NOMO-1 (cell line): Measurements from ENCODE around the gene XRCC1.
"Not testable (repeated sequence)": the region's sequence is repeated elsewhere in the genome, so short reads cannot be mapped to it uniquely, and the experiment has no call there.

ENCODE experiments used
- DNase-seq, 2 experiments: peaks; one replicate each; lab custom pipeline; 2025; ENCODE audit not compliant: unreplicated experiment in 2 of 2; lab: John Stamatoyannopoulos, UW

XRCC1 gene

DNA sequence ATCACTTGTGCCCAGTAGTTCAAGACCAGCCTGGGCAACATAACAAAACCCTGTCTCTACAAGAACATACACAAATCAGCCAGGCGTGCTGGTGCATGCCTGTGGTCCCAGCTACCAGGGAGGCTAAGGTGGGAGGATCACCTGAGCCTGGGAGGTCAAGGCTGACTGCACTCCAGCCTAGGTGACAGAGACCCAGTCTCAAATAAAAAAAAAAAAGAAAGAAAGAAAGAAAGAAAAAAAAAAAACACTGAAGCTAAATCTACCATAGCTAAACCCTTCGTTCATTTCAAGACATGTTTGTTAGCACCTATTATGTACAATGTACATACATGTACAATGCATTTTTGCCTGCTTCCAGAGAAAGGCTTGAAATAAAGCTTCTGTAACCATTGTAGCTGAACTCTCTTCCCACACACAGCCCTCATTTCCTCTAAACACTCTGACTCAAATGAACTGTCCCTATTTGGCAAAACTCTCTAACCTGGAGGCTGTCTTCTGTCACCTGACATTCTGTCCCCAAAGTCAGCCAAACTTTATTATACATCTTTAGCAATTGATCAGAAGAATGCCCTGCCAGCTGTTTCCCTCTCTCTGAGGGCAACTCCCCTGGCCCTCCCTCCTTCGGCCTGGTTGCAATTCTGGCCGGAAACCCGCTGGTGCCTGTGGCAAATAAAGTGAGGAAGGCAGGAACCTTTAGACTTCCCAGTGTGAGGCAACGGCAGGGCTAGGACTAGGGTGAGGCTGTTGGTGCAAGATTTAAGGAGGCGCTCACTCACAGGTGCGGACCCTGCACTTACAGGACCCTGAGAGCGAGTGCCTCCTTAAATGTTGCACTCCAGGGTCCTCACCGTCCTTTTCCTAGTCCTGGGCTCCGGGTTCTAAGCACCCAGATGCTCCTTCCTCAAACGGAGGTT lies 50.1 kb downstream of the XRCC1 start:
- DNase-seq, result peak; percentile 75 to 86

GRCh38 chr19:43523696-43524095 lies 51.6 kb downstream of the XRCC1 start:
- not testable (repeated sequence) for DNase-seq

DNA sequence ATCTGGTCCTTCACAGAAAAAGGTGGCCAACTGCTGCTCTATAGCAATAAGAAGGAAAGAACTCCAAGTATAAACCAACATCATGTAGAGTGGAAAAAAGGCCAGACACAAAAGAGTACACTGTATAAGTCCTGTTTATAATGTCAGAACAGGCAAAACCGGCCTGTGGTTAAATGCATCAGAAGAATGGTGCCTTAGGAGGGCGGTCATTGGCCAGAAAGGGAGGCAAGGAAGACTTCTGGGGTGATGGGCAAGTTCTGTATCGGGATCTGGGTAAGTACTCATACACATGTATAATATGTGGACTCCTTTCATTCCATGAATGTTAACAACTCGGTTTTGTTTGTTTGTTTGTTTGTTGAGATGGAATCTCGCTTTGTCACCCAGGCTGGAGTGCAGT lies 52.4 kb downstream of the XRCC1 start:
- no peak for DNase-seq

GRCh38 chr19:43519436-43520088 lies 55.8 kb downstream of the XRCC1 start:
- DNase-seq, result peak; percentile 51 to 61

- no peak for DNase-seq
Observed at GRCh38 chr19:43518051-43518450, 57.3 kb downstream of the XRCC1 start.

GRCh38 chr19:43512399-43512798 lies 62.9 kb downstream of the XRCC1 start:
- not testable (repeated sequence) for DNase-seq

GRCh38 chr19:43511324-43511723 lies 64.0 kb downstream of the XRCC1 start:
- DNase-seq, result no peak

GRCh38 chr19:43510713-43511112 lies 64.6 kb downstream of the XRCC1 start:
- DNase-seq, result no peak

DNA sequence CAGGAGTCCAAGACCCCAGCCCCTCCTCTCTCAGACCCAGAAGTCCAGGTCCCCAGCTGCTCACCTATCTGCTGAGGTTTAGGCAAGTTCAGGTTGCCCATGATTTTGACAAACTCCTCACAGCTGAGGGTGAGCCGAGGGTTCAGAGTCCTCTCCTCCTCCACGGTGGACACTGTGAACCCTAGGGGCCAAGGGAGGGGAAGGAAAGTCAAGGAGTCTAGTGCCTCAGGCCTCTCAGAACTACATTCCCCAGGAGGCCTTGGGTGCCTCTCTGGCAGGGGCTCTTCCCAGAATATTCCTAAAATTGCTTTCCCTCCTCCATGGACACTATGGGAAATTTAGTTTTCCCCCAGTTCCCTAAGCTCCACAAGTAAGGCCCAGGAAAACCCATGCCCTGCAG lies 67.4 kb downstream of the XRCC1 start:
- DNase-seq, result no peak

GRCh38 chr19:43506629-43507028 lies 68.7 kb downstream of the XRCC1 start:
- no peak for DNase-seq

DNA sequence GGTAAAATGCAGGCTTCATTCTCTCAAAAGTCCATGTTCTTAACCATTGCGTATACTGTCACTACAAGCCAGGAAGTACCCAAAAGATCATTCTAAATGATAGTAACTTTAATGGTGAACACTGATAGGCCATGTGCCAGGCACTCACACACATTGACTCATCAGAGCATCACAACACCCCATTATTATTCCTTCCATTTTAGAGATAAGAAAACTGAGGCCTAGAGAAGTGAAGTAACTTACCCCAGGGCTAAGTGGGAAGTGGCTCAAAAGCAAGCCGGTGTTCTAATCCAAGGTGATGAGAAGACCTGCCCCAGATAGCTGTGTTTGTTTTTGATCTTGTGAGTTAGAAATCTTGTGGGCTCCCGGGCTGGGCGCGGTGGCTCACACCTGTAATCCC lies 69.4 kb downstream of the XRCC1 start:
- no peak for DNase-seq

DNA sequence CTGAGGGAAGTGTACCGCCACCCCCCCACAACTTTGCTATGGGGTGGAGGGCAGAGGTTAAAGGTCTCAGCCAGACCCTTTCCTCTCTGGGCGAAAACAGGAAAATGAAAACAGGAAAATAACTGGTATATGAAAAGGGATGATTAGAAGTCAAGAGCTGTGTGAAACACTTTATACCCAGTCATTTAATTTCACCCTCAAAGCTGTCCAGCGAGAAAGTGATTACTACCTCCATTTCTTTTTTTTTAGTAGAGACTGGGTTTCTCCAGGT lies 70.2 kb downstream of the XRCC1 start:
- no peak for DNase-seq

DNA sequence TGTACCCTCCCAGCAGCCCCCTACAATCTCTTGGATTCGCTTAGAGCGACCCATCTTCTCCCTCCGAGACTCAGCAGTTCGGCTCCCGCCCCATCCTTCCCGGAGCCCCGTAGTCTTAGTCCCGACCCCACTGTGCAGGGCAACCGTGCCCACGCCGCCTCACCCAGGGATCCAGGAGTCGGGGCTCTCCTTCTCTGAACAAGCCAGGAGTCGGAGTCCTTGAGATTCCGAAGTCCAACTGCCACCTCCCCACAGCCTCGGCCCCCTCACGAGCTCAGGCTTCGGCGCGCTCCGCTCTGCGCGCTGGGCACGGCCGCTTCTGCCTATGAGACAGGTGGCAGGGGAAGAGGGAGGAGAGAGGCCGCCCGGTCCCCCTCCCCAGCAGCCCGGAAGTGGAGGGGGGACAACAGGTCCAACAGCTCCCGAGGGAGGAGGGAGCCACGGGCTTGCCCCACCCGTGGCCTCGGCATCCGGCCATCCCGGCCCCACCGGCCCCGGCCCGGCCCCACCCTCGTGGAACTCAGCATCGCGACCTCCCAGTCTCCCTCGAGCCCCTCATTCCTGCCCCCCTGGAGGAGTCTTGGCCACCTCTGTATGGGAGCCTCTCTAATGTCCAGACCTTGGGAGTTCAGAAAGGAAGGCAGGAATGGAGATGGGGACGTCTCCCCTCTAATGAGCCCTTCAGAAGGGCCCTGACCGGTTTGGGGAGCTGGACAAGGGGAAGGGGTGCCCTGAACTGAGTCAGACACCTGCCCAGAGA lies 70.7 kb downstream of the XRCC1 start, which contains the start of gene PHLDB3:
Gene PHLDB3, minus strand, starts transcription at position 321 of the 760 bp plus-strand sequence. CDS start 628 bp downstream, outside the sequence.
- peak; percentile 16 to 23 for DNase-seq

GRCh38 chr19:43503501-43504425 lies 71.6 kb downstream of the XRCC1 start:
- DNase-seq, result peak; percentile 90 to 91

DNA sequence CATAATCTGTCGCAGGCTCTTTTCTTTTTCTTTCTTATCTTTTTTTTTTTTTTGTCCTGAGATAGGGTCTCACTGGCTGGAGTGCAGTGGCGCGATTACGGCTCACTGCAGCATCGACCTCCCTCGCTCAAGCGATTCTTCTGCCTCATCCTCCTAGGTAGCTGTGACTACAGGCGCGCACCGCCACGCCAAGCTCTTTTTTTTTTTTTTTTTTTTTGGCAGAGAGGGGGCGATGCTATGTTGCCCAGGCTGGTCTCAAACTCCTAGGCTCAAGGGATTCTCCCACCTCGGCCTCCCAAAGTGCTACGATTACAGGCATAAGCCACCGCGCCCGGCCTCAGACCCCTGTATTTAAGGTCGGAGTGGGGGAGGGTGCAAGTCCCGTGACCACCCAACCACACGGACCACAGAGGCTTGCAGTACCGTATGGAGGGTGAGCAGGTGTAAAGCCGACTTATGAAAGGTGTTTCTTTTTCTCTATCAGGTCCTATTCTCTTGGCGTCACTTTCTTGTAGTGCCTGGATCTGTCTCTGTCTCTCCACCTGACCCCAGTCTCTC lies 72.8 kb downstream of the XRCC1 start:
- DNase-seq, result no peak

DNA sequence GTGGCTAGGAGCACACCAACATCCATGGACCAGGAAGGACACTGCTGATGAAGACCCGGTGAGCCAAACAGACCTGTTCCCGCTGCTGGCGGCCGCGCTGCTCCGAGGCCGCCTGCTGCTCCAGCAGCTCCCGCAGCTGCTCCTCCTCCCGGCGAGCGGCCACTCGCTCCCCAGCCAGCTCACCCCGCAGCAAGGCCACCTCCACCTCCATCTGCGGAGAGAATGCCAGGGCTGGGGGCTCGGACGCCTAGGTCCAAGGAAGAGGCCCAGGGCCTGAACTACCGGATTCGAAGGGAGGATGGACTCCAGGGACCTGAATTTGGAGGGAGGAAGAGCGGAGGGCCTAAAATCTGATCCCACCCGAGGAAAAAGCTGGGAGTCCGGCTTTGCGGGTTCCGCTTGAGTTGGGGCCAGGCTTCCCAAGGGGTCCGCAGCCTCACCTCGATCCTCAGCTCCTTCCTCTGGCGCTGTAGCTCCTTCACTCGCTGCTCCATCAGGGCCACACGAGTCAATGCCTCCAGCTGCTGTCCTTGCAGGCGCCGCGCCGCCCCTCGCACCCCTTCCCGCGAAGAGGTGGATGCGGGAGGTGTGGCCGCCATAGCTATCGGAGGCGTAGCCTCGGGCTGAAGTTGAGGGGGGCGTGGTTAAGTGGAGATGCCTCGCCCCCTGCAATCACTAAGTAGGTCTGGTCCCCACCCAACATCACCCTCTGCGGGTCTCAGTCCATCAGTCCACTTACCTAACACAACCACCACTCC lies 73.5 kb downstream of the XRCC1 start:
- no peak for DNase-seq

GRCh38 chr19:43499042-43499441 lies 76.3 kb downstream of the XRCC1 start:
- DNase-seq, result no peak

DNA sequence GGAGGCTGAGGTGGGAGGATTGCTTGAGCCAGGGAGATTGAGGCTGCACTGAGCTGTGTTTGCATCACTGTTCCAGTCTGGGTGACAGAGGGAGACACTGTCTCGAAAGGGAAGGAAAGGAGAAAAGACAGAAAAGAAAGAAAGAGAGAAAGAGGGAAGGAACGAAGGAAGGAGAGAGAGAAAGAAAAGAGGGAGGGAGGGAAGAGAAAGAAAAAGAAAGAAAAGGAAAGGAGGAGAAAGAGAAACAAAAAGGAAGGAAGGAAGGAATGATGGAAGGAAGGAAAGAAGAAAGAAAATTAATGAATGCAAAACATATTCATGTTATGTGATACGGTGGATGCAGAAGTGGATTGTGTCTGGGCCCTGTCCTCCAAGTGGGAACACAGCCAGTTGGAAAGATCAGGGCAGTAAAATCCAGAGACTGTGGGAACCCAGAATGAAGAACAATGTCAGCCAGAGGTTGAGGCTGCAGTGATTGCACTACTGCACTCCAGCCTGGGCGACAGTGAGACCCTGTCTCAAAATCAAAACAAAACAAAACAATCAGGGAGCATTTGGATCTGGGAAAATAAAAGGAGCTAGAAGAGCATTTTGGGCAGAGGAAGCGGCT lies 77.0 kb downstream of the XRCC1 start:
- no peak for DNase-seq

DNA sequence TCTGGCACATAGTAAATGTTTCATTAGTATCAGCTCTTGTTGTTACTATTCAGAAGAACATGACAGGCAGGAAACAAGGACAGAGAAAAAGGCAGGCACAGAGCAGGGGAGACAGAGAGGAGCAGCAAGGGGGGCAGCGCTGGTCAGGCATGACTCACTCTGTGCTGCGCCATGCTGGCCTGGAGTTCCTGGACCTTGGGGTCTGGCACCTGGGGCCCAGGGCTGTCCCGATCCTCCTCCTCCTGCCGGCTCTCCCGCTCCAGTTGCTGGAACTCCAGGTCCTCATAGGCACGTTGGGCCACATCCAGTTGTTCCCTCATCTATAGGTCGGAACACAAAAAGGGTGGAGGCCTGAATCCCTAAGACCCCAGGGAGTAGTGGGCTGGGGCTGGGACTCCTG lies 78.4 kb downstream of the XRCC1 start:
- no peak for DNase-seq
